Osteocyte (in vitro differentiated cells): Measurements from ENCODE around the gene GPR107. TPM values are rescaled to one million over a fixed set of nuclear protein-coding genes. Genes with fewer than 3 reads are reported as not detected.
A peak's percentile ranks its signal among the peaks of the same experiment; 100 is the strongest.

Source experiments
- DNase-seq: peaks from one replicate; pipeline ENCODE4 v3.0.0; 2021; ENCODE audit warnings: mixed read lengths; ENCODE audit not compliant: unreplicated experiment; ENCODE audit errors: extremely low spot score
- H3K27ac Mint-ChIP-seq: one replicate; pipeline ENCODE4 v1.8.0; 2021; ENCODE audit warnings: mild to moderate bottlenecking, mixed read lengths; ENCODE audit not compliant: unreplicated experiment
- H3K27me3 Mint-ChIP-seq: one replicate; pipeline ENCODE4 v1.8.0; 2021; ENCODE audit warnings: mixed read lengths; ENCODE audit not compliant: unreplicated experiment
- H3K36me3 Mint-ChIP-seq: one replicate; pipeline ENCODE4 v1.8.0; 2021; ENCODE audit warnings: mixed read lengths; ENCODE audit not compliant: unreplicated experiment
- H3K4me1 Mint-ChIP-seq: one replicate; pipeline ENCODE4 v1.8.0; 2021; ENCODE audit warnings: mixed read lengths; ENCODE audit not compliant: unreplicated experiment
- H3K4me3 Mint-ChIP-seq: one replicate; pipeline ENCODE4 v1.8.0; 2021; ENCODE audit warnings: mild to moderate bottlenecking, moderate library complexity, mixed read lengths; ENCODE audit not compliant: unreplicated experiment
- H3K9me3 Mint-ChIP-seq: one replicate; pipeline ENCODE4 v1.8.0; 2021; ENCODE audit warnings: mixed read lengths; ENCODE audit not compliant: unreplicated experiment
- total RNA-seq: library from RNA; stranded (reverse); gene quantifications from 2 replicates; pipeline ENCODE4 v1.2.1, GENCODE V29; 2021
- TF ChIP-seq, protein P1 (sequence below): fragments of 200-600 bp; sonication (generic); IDR thresholded peaks from 2 replicates; pipeline ENCODE4 v1.5.0; 2021; ENCODE audit warnings: antibody characterized with exemption, mild to moderate bottlenecking, moderate library complexity

GPR107 gene
- total RNA-seq, 1 donor from 2014 or later: 57.0 TPM

DNA sequence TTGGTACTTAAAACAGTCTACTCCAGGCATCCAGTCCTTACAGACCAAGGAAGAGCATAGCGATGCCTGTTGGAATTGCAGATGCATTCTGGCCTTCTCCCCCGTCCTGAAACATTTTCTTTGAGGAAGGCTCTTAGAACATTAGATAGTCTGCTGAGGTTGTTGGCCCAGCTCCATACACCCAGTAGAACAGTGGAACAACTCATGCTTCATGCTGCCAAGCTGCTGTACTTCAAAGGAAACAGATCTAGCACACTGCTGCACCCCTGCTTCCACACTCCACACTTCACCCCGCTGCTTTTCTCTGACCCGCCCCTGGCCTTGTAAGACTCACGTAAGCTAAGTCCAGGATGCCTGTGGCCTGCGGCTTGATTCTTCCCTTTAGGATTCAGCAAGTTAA, 85.1 kb downstream of the GPR107 start:
- no peak for DNase-seq
- Mint-ChIP-seq H3K4me1 (peaks cover 17% of the 10 kb centered on the region), H3K27me3 (no peaks in the 10 kb centered on the region), H3K36me3 (peaks cover 12% of the 10 kb centered on the region), H3K27ac (peak overlapping the region; percentile 16), H3K9me3 (no peaks in the 10 kb centered on the region), H3K4me3 (no peak overlapping the region)
- TF ChIP-seq, protein P1, sequence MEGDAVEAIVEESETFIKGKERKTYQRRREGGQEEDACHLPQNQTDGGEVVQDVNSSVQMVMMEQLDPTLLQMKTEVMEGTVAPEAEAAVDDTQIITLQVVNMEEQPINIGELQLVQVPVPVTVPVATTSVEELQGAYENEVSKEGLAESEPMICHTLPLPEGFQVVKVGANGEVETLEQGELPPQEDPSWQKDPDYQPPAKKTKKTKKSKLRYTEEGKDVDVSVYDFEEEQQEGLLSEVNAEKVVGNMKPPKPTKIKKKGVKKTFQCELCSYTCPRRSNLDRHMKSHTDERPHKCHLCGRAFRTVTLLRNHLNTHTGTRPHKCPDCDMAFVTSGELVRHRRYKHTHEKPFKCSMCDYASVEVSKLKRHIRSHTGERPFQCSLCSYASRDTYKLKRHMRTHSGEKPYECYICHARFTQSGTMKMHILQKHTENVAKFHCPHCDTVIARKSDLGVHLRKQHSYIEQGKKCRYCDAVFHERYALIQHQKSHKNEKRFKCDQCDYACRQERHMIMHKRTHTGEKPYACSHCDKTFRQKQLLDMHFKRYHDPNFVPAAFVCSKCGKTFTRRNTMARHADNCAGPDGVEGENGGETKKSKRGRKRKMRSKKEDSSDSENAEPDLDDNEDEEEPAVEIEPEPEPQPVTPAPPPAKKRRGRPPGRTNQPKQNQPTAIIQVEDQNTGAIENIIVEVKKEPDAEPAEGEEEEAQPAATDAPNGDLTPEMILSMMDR: no peak

DNA sequence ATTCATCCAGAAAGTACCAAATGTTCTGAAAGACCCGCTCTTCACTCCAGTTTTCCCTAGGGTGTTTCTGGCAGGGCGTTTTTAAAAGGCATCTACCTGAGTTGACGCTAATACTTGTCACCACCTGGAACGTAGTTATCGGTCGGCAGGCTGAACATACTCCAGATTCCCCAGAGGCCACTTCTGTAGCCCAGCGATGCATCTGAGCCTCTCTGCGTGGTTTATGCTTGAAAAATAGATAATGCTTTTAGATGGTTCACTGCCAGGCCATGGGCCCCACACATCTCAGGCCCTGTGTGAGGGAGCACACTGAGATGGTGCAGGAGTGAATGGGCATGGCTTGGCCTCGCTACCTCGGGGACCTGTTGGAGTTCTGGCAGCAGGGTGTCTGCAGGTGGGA, 85.5 kb downstream of the GPR107 start:
- DNase-seq: no peak
- Mint-ChIP-seq H3K4me3 (no peak overlapping the region), H3K4me1 (peaks cover 20% of the 10 kb centered on the region), H3K36me3 (peaks cover 12% of the 10 kb centered on the region), H3K27me3 (no peaks in the 10 kb centered on the region), H3K27ac (no peak overlapping the region), H3K9me3 (no peaks in the 10 kb centered on the region)
- TF ChIP-seq, protein P1: no peak

DNA sequence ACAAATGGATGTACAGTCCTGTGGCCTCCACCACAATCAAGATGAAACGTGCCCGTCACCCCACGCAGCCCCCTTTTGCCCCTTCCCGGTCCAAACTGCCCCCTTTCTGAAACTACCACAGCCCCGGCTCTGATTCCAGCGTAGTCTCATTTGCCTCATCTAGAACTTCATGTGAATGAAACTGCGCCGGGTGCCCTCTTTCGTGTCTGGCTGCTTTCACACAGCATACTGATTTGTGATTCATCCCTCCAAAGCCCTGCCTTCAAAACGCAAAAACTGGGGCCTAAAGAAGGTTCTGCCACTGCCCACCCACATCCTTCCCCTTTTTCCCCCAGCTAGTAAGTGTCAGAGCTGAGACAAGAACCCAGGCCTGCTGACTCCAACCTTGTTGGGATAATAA, 87.0 kb downstream of the GPR107 start:
- Mint-ChIP-seq H3K27ac (no peak overlapping the region), H3K27me3 (peaks cover 7% of the 10 kb centered on the region), H3K4me3 (no peak overlapping the region), H3K4me1 (peaks cover 20% of the 10 kb centered on the region), H3K9me3 (no peaks in the 10 kb centered on the region), H3K36me3 (peaks cover 2% of the 10 kb centered on the region)
- TF ChIP-seq, protein P1: no peak
- DNase-seq: no peak

DNA sequence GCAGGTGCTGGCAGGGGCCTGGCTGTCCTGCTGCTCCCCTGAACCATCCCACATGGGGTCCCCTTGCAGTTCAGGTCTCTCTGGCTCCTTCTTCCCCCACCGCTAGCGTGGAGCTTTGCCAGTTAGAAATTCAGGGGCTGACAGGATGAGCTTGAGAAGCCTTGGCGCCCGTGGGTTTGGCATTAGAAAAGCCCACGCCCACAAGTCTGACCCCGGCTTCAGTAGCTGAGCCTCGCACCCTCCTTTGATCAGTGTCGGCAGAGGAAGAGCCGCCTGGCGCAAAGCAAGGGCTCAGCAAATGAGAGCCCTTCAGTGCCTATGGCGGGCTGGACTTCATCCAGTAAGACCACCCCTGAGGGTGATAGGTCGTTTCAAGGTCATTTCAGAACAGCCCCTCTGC, 88.3 kb downstream of the GPR107 start:
- Mint-ChIP-seq H3K4me3 (no peak overlapping the region), H3K27me3 (peaks cover 15% of the 10 kb centered on the region), H3K9me3 (no peaks in the 10 kb centered on the region), H3K36me3 (no peaks in the 10 kb centered on the region), H3K27ac (no peak overlapping the region), H3K4me1 (peaks cover 20% of the 10 kb centered on the region)
- TF ChIP-seq, protein P1: no peak
- no peak for DNase-seq

DNA sequence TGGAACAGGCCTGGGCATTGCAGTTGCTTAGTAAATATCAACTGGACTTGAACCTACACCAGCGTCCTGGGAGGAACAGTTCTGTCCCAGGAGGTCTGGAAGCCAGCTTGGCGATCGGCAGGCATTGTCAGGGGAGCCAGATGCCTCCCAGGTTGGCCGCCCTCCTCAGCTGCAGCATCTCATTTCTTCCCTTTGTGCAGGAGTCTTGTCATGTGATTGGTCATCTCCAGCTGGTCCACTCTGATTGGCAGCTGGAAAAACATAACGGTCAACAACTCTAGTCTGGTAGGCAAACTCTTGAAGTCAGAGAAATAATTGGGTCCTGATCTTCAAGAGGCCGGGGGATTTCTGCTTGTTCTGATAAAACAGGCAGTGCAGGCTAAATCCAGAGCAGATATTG, 88.9 kb downstream of the GPR107 start:
- H3K4me1 Mint-ChIP-seq: peaks cover 18% of the 10 kb centered on the region
- H3K27ac Mint-ChIP-seq: no peak overlapping the region
- peaks cover 15% of the 10 kb centered on the region for H3K27me3 Mint-ChIP-seq
- no peak for DNase-seq
- no peaks in the 10 kb centered on the region for H3K9me3 Mint-ChIP-seq
- TF ChIP-seq, protein P1: no peak
- H3K36me3 Mint-ChIP-seq: no peaks in the 10 kb centered on the region
- H3K4me3 Mint-ChIP-seq: no peak overlapping the region
